HCT116 (cell line): ENCODE measurements around the gene ERC2. TPM values are rescaled to one million over a fixed set of nuclear protein-coding genes. Genes with fewer than 3 reads are reported as not detected.
"Not testable (repeated sequence)": the region's sequence is repeated elsewhere in the genome, so short reads cannot be mapped to it uniquely, and the experiment has no call there.

Experiments
- ATAC-seq: fragments of 200-7000 bp; cut with Tn5 transposase; 2 replicates; pipeline ENCODE4 v1.9.1; 2020; ENCODE audit warnings: mild to moderate bottlenecking, moderate library complexity
- BruUV-seq: library from RNA; stranded (reverse); fragments of 400-500 nt; replicated peaks from 2 replicates; lab custom pipeline; 2021; lab: Mats Ljungman, UMichigan
- CTCF ChIA-PET: fragments of 300-600 bp; sonication (Branson Sonifier 250); formaldehyde crosslinking; loops from one replicate; lab custom pipeline; 2021; ENCODE audit warnings: antibody characterized with exemption; lab: Charles Lee
- POLR2A ChIA-PET: fragments of 300-600, 350-600 bp; sonication (Branson Sonifier 250); formaldehyde crosslinking; loops from one replicate; lab custom pipeline; 2021; ENCODE audit warnings: antibody characterized with exemption; lab: Charles Lee
- RAD21 ChIA-PET, 2 experiments: fragments of 300-600 bp; sonication (Branson Sonifier 250); formaldehyde crosslinking; loops; one replicate each; lab custom pipeline; 2023; ENCODE audit warnings: low total read pairs in 2 of 2; ENCODE audit not compliant: uncharacterized antibody in 2 of 2, unreplicated experiment in 2 of 2, low non-redundant PET in 1 of 2; lab: Charles Lee
- DNase-seq: peaks from one replicate; pipeline ENCODE4 v3.0.0-alpha.2; 2010; ENCODE audit warnings: low read depth, low spot score
- H2AFZ ChIP-seq: fragments of 200-600 bp; shearing (Covaris generic), sonication (generic); 2 replicates; pipeline ENCODE4 v1.6.1; 2017; ENCODE audit warnings: low read depth, mixed run types, mixed read lengths, antibody characterized with exemption, low read length; ENCODE audit not compliant: poor library complexity, severe bottlenecking
- H3K27ac ChIP-seq: 2 replicates; pipeline ENCODE4 v1.5.1; 2012; ENCODE audit warnings: low read depth, low read length
- H3K27me3 ChIP-seq: fragments of 200-600 bp; sonication (generic); 2 replicates; pipeline ENCODE4 v1.6.1; 2016; ENCODE audit warnings: mixed run types, low read length, mixed read lengths; ENCODE audit not compliant: insufficient read depth
- H3K36me3 ChIP-seq, 2 experiments: fragments of 200-500 bp in 1 of 2; fragments of 200-600 bp in 1 of 2; sonication (Bioruptor generic) in 1 of 2; sonication (generic) in 1 of 2; 2 replicates each; pipeline versions ENCODE4 v1.5.1 to v1.6.1; 2014 to 2016; ENCODE audit warnings: low read length in 2 of 2, inconsistent platforms in 1 of 2, mixed read lengths in 1 of 2, mixed run types in 1 of 2; ENCODE audit not compliant: insufficient read depth in 2 of 2, control insufficient read depth in 1 of 2
- H3K4me1 ChIP-seq, 2 experiments: fragments of 200-600 bp in 1 of 2; sonication (generic) in 1 of 2; 2 replicates each; pipeline versions ENCODE4 v1.5.1 to v1.6.1; 2012 to 2017; ENCODE audit warnings: low read length in 2 of 2, inconsistent platforms in 1 of 2, mild to moderate bottlenecking in 1 of 2, mixed read lengths in 1 of 2, mixed run types in 1 of 2, moderate library complexity in 1 of 2; ENCODE audit not compliant: insufficient read depth in 2 of 2, control insufficient read depth in 1 of 2
- H3K4me2 ChIP-seq: fragments of 200-600 bp; sonication (generic); 2 replicates; pipeline ENCODE4 v1.6.1; 2017; ENCODE audit warnings: mixed run types, low read length, mixed read lengths
- H3K4me3 ChIP-seq, 2 experiments: fragments of 200-600 bp in 1 of 2; sonication (generic) in 1 of 2; replicated peaks in 1 of 2; 2 replicates each; pipeline ENCODE4 v1.5.1; 2011 to 2016; ENCODE audit warnings: low read length in 2 of 2, control low read depth in 1 of 2, low read depth in 1 of 2, mild to moderate bottlenecking in 1 of 2, mixed read lengths in 1 of 2, mixed run types in 1 of 2
- H3K79me2 ChIP-seq: fragments of 200-600 bp; sonication (generic); 2 replicates; pipeline ENCODE4 v1.6.1; 2017; ENCODE audit warnings: mild to moderate bottlenecking, mixed run types, low read length, moderate library complexity, mixed read lengths; ENCODE audit not compliant: insufficient read depth
- H3K9ac ChIP-seq: fragments of 200-600 bp; sonication (generic); 2 replicates; pipeline ENCODE4 v1.6.1; 2016; ENCODE audit warnings: low read length, mixed read lengths
- H3K9me2 ChIP-seq: fragments of 200-600 bp; sonication (generic), shearing (Covaris generic); 2 replicates; pipeline ENCODE4 v1.6.1; 2017; ENCODE audit warnings: mixed run types, mild to moderate bottlenecking, moderate library complexity; ENCODE audit not compliant: insufficient read depth
- H3K9me3 ChIP-seq, 2 experiments: fragments of 200-500 bp in 1 of 2; fragments of 200-600 bp in 1 of 2; sonication (Bioruptor generic) in 1 of 2; sonication (generic) in 1 of 2; 2 replicates each; pipeline ENCODE4 v1.6.1; 2014 to 2017; ENCODE audit warnings: low read length in 2 of 2, mixed read lengths in 2 of 2, inconsistent platforms in 1 of 2, low read depth in 1 of 2, mild to moderate bottlenecking in 1 of 2, mixed run types in 1 of 2, moderate library complexity in 1 of 2; ENCODE audit not compliant: control insufficient read depth in 1 of 2, insufficient read depth in 1 of 2
- H4K20me1 ChIP-seq: fragments of 200-600 bp; sonication (generic), shearing (Covaris generic); 2 replicates; pipeline ENCODE4 v1.6.1; 2017; ENCODE audit warnings: mixed run types, mild to moderate bottlenecking, moderate library complexity; ENCODE audit not compliant: insufficient read depth
- EZH2phosphoT487 ChIP-seq: fragments of 200-600 bp; IDR thresholded peaks from 2 replicates; pipeline ENCODE4 v1.6.1; 2018; ENCODE audit warnings: antibody characterized with exemption, borderline replicate concordance
- FOSL1 ChIP-seq: IDR thresholded peaks from 2 replicates; pipeline ENCODE4 v1.6.1; 2012; ENCODE audit warnings: low read depth
- POLR2A ChIP-seq: IDR thresholded peaks from 2 replicates; pipeline ENCODE4 v1.7.0; 2011; ENCODE audit warnings: borderline replicate concordance; ENCODE audit not compliant: insufficient read depth, insufficient read length; ENCODE audit errors: extremely low read depth
- POLR2AphosphoS5 ChIP-seq: IDR thresholded peaks from 2 replicates; pipeline ENCODE4 v1.6.1; 2011; ENCODE audit warnings: mild to moderate bottlenecking, low read depth, low read length, moderate library complexity
- ZNF274 ChIP-seq: fragments of 200-500 bp; sonication (Bioruptor generic); IDR thresholded peaks from 2 replicates; pipeline ENCODE4 v1.6.1; 2014; ENCODE audit warnings: mild to moderate bottlenecking, low read depth, low read length, inconsistent platforms
- intact Hi-C: fragments of 100-400 bp; cut with micrococcal nuclease; formaldehyde crosslinking; loops from 2 replicates; pipeline ENCODE4 v1.10.0; 2022
- total RNA-seq: library from RNA; stranded (reverse); gene quantifications from one replicate; pipeline ENCODE4 v1.2.1, GENCODE V29; 2021; ENCODE audit not compliant: unreplicated experiment
- TF ChIP-seq, protein P1 (sequence below): IDR thresholded peaks from 2 replicates; pipeline ENCODE4 v1.6.1; 2011; ENCODE audit warnings: mild to moderate bottlenecking, low read length, moderate library complexity; ENCODE audit not compliant: insufficient replicate concordance; ENCODE audit errors: extremely low read depth
- TF ChIP-seq, protein P2 (sequence below): IDR thresholded peaks from 2 replicates; pipeline ENCODE4 v1.6.1; 2012; ENCODE audit warnings: low read depth

The ERC2 gene
- total RNA-seq, 1 experiment from 2014 or later, result not detected

DNA sequence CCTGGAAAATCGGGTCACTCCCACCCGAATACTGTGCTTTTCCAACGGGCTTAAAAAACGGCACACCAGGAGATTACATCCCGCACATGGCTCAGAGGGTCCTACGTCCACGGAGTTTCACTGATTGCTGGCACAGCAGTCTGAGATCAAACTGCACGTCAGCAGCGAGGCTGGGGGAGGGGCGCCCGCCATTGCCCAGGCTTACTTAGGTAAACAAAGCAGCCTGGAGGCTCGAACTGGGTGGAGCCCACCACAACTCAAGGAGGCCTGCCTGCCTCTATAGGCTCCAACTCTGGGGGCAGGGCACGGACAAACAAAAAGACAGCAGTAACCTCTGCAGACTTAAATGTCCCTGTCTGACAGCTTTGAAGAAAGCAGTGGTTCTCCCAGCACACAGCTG lies 636.4 kb downstream of the ERC2 start:
- DNase-seq, H3K9me3 ChIP-seq, H3K4me3 ChIP-seq, H3K4me1 ChIP-seq, H3K4me2 ChIP-seq, intact Hi-C loops, H3K9me2 ChIP-seq, H3K9ac ChIP-seq, H4K20me1 ChIP-seq, ATAC-seq, POLR2A ChIA-PET, RAD21 ChIA-PET, H3K27ac ChIP-seq, H3K36me3 ChIP-seq, CTCF ChIA-PET, BruUV-seq, H2AFZ ChIP-seq, H3K27me3 ChIP-seq, H3K79me2 ChIP-seq: not testable (repeated sequence)

DNA sequence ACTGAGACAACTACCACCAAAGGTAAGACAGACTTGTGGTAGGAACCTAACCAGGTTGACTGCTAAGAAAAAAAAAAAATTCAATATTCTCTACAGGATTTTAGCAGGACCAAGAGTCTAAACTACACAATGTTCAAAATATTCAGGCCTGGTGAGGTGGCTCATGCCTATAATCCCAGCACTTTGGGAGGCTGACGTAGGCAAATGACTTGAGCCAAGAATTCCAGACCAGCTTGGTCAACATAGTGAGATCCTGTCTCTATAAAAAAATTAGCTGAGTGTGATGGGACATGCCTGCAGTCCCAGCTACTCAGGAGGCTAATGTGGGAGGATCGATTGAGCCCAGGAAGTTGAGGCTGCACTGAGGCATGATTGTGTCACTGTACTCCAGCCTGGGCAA lies 639.6 kb downstream of the ERC2 start:
- ATAC-seq (no peak), DNase-seq (no peak)
- peaks cover 0 to 9% of the 10 kb centered on the region in 2 experiments; a peak in 1 of 4 replicates for H3K9me3 ChIP-seq
- H3K4me2 ChIP-seq, result no peak overlapping the region
- H3K4me3 ChIP-seq, result no peak overlapping the region
- H3K27ac ChIP-seq, result no peak overlapping the region
- no peaks in the 10 kb centered on the region for H3K79me2 ChIP-seq
- ChIA-PET POLR2A (no interaction called here), RAD21 (no interaction called here), CTCF (no interaction called here)
- H4K20me1 ChIP-seq, result no peaks in the 10 kb centered on the region
- no peaks in the 10 kb centered on the region for H3K4me1 ChIP-seq
- H3K27me3 ChIP-seq, result no peaks in the 10 kb centered on the region
- H3K36me3 ChIP-seq, result no peaks in the 10 kb centered on the region
- no TSS peak for BruUV-seq
- no peak for TF ChIP-seq POLR2AphosphoS5
- TF ChIP-seq POLR2A, result no peak
- no peak for TF ChIP-seq EZH2phosphoT487
- TF ChIP-seq FOSL1, result no peak
- no peak for TF ChIP-seq ZNF274
- TF ChIP-seq, protein P1, sequence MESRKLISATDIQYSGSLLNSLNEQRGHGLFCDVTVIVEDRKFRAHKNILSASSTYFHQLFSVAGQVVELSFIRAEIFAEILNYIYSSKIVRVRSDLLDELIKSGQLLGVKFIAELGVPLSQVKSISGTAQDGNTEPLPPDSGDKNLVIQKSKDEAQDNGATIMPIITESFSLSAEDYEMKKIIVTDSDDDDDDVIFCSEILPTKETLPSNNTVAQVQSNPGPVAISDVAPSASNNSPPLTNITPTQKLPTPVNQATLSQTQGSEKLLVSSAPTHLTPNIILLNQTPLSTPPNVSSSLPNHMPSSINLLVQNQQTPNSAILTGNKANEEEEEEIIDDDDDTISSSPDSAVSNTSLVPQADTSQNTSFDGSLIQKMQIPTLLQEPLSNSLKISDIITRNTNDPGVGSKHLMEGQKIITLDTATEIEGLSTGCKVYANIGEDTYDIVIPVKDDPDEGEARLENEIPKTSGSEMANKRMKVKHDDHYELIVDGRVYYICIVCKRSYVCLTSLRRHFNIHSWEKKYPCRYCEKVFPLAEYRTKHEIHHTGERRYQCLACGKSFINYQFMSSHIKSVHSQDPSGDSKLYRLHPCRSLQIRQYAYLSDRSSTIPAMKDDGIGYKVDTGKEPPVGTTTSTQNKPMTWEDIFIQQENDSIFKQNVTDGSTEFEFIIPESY, result no peak
- TF ChIP-seq, protein P2, sequence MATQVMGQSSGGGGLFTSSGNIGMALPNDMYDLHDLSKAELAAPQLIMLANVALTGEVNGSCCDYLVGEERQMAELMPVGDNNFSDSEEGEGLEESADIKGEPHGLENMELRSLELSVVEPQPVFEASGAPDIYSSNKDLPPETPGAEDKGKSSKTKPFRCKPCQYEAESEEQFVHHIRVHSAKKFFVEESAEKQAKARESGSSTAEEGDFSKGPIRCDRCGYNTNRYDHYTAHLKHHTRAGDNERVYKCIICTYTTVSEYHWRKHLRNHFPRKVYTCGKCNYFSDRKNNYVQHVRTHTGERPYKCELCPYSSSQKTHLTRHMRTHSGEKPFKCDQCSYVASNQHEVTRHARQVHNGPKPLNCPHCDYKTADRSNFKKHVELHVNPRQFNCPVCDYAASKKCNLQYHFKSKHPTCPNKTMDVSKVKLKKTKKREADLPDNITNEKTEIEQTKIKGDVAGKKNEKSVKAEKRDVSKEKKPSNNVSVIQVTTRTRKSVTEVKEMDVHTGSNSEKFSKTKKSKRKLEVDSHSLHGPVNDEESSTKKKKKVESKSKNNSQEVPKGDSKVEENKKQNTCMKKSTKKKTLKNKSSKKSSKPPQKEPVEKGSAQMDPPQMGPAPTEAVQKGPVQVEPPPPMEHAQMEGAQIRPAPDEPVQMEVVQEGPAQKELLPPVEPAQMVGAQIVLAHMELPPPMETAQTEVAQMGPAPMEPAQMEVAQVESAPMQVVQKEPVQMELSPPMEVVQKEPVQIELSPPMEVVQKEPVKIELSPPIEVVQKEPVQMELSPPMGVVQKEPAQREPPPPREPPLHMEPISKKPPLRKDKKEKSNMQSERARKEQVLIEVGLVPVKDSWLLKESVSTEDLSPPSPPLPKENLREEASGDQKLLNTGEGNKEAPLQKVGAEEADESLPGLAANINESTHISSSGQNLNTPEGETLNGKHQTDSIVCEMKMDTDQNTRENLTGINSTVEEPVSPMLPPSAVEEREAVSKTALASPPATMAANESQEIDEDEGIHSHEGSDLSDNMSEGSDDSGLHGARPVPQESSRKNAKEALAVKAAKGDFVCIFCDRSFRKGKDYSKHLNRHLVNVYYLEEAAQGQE, result no peak
- no peaks in the 10 kb centered on the region for H3K9me2 ChIP-seq
- intact Hi-C loops, result no loop called here
- H3K9ac ChIP-seq, result no peak overlapping the region
- H2AFZ ChIP-seq, result no peak overlapping the region
